AG04450 (cell line): ENCODE results near the gene RIMBP3C. TPM values are rescaled to one million over a fixed set of nuclear protein-coding genes. Genes with fewer than 3 reads are reported as not detected.

ENCODE experiments used
- CTCF ChIA-PET: fragments of 300-600, 350-600 bp; formaldehyde crosslinking; extraction: SDS; loops from one replicate; lab custom pipeline; 2022; ENCODE audit warnings: antibody characterized with exemption, inconsistent platforms; lab: Charles Lee
- POLR2A ChIA-PET: fragments of 350-600 bp; formaldehyde crosslinking; extraction: SDS; loops from one replicate; lab custom pipeline; 2021; ENCODE audit warnings: antibody characterized with exemption, inconsistent platforms; lab: Yijun Ruan, JAX
- DNase-seq: peaks from one replicate; pipeline ENCODE4 v3.0.0-alpha.2; 2011; ENCODE audit warnings: low read depth, low spot score
- H3K27ac ChIP-seq: one replicate; pipeline ENCODE4 v1.5.1; 2012; ENCODE audit warnings: low read depth, low read length, control low read depth
- H3K27me3 ChIP-seq: one replicate; pipeline ENCODE4 v1.6.0; 2012; ENCODE audit warnings: low read length; ENCODE audit not compliant: control insufficient read depth, insufficient read depth
- H3K4me3 ChIP-seq: 2 replicates; pipeline ENCODE4 v1.5.1; 2011; ENCODE audit warnings: mild to moderate bottlenecking, low read depth, low read length, control low read depth
- H3K9me3 ChIP-seq: 2 replicates; pipeline ENCODE4 v1.5.1; 2012; ENCODE audit warnings: low read length; ENCODE audit not compliant: control insufficient read depth, insufficient read depth
- polyA plus RNA-seq: library from polyadenylated mRNA; depleted of rRNA; stranded (reverse); fragments of >200 nt; gene quantifications from 2 replicates; pipeline ENCODE4 v1.2.3, GENCODE V29; 2011
- TF ChIP-seq, protein P1 (sequence below): IDR thresholded peaks from 2 replicates; pipeline ENCODE4 v1.5.1; 2011; ENCODE audit warnings: low read depth, low read length, control low read depth, inconsistent platforms

Gene RIMBP3C
- polyA plus RNA-seq, 1 experiment, result not detected

DNA sequence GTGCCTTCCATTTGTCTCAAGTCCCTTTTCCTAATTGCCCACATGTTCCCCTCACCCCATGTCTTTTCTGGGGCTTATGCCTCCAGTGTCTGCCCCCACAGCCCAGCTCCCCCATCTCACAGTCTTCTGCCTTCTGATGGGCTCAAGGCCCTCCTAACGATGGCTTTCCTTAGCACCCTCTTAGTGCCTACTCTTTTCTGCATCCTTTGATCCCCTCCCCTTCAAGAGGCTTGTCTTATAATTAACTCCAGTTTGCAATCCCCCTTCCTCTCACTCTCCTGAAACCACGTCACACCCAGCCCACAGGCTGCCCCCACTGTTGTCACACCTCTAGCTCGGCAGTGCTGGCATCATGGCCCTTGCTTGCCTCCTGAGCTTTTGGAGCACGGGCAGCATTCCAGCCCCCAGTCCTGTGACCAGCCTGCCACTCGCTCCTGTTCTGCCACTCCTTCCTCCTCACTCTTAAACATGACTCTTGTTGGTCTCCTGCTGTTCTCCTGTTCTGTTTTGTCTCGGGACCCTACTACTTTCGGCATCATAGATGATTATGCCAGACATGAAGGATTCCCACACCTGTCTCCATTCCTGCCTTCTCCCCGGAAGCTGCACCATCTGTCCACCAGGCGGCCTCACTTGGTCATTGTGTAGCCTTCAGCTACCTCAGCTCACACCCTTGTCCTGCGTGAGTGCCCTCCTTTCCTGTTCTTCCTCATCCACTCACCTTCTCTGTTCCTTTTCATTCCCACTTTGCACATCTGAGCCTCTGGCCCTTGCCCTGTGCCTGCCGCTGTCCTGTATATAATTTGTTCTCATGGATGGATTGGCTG is 42.4 kb upstream of the RIMBP3C start:
- POLR2A ChIA-PET, result interaction anchor here (0.6 kb wide), 1 partner anchor 11 kb away, joined by 4 read pairs; no protein-coding TSS in a partner anchor
- no peak for DNase-seq
- no peak overlapping the region for H3K27ac ChIP-seq
- H3K27me3 ChIP-seq, result no peaks in the 10 kb centered on the region
- TF ChIP-seq, protein P1, sequence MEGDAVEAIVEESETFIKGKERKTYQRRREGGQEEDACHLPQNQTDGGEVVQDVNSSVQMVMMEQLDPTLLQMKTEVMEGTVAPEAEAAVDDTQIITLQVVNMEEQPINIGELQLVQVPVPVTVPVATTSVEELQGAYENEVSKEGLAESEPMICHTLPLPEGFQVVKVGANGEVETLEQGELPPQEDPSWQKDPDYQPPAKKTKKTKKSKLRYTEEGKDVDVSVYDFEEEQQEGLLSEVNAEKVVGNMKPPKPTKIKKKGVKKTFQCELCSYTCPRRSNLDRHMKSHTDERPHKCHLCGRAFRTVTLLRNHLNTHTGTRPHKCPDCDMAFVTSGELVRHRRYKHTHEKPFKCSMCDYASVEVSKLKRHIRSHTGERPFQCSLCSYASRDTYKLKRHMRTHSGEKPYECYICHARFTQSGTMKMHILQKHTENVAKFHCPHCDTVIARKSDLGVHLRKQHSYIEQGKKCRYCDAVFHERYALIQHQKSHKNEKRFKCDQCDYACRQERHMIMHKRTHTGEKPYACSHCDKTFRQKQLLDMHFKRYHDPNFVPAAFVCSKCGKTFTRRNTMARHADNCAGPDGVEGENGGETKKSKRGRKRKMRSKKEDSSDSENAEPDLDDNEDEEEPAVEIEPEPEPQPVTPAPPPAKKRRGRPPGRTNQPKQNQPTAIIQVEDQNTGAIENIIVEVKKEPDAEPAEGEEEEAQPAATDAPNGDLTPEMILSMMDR, result peak; percentile 25
- no peaks in the 10 kb centered on the region for H3K9me3 ChIP-seq
- CTCF ChIA-PET, result interaction anchor here (1.1 to 1.5 kb wide), 3 partner anchors 9 to 53 kb away, joined by 3 read pairs; partner anchors contain the start of gene YDJC
- no peak overlapping the region for H3K4me3 ChIP-seq

GRCh38 chr22:21592422-21592821 is 41.2 kb upstream of the RIMBP3C start:
- no peak for DNase-seq
- H3K4me3 ChIP-seq, result no peak overlapping the region
- TF ChIP-seq, protein P1, result no peak
- H3K27ac ChIP-seq, result no peak overlapping the region
- POLR2A ChIA-PET, result no interaction called here
- H3K9me3 ChIP-seq, result no peaks in the 10 kb centered on the region
- CTCF ChIA-PET, result interaction anchor here (1.1 to 1.5 kb wide), 3 partner anchors 10 to 55 kb away, joined by 3 read pairs; partner anchors contain the start of gene YDJC
- H3K27me3 ChIP-seq, result no peaks in the 10 kb centered on the region

DNA sequence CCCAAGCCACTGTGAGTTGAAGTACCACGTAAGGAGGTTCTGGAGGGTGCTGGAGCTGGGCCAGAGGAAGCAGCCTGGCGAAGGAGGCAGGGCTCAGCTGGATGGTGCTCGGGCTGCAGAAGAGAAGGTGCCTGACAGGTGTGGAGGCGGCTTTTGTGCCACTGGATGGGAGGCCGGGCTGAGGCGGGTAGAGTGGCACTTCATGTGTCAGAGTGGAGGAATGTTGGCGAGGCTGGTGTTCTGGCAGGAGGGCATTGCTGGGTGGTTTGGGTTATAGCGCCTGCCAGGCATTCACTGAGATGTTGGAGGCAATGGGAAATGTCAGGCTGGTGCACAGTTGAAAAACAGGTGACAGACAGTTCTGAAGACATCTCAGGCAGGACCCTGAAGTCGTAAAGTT is 40.4 kb upstream of the RIMBP3C start:
- Histone ChIP-seq H3K4me3 (no peak overlapping the region), H3K9me3 (no peaks in the 10 kb centered on the region), H3K27ac (no peak overlapping the region), H3K27me3 (no peaks in the 10 kb centered on the region)
- TF ChIP-seq, protein P1, result no peak
- no peak for DNase-seq
- ChIA-PET POLR2A (no interaction called here), CTCF (no interaction called here)

DNA sequence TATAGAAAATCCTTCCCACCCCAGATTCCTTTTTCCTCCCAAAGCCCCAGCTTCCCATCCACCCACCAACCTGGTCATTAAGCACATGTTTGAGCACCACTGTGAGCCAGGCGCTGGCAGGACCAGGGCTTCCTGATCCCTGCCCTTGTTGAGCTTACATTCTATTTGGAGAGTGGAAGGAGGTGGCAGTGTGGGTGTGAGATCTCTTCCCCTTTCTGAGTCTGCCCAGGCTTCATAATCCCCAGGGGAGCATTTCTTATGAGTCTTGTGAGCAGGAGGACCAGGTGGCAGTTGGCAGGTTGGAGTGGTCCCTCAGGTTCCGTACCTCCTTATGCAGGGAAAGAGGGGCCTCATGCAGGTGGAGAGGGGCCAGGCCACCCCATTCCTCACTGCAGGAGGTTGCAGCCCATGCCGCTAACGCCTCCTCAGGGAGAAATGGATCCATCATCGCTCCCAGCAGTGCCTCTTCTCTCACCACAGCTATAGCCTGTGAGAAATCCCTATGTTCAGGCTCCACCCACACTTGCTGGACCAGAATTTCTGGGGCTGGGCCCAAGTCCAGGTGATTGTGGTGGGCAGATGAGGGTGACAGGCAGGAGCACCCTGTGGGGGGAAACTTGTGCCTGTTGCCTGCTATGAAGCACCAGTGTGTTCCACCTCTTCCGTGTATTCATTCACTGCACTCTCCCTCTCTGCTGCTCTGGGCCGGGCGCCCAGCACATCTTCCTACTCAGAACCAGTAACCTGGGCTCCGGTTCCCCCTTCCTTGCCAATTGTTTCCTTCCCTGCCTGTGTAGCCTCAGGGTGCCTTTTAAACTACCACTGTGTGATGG is 39.8 kb upstream of the RIMBP3C start:
- Histone ChIP-seq H3K27me3 (no peaks in the 10 kb centered on the region), H3K27ac (no peak overlapping the region), H3K4me3 (no peak overlapping the region), H3K9me3 (no peaks in the 10 kb centered on the region)
- TF ChIP-seq, protein P1, result no peak
- CTCF ChIA-PET, result no interaction called here
- no peak for DNase-seq
- POLR2A ChIA-PET, result no interaction called here
